Measurements from ENCODE around the gene SLC66A1. TPM values are rescaled to one million over a fixed set of nuclear protein-coding genes. Genes with fewer than 3 reads are reported as not detected.

Gene SLC66A1
- total RNA-seq, 1 experiment from 2014 or later = 17.5 TPM

GRCh38 chr1:19377812-19378718 lies 65.9 kb downstream of the SLC66A1 start:
- no peak for DNase-seq (ENCODE audit: low read depth)

Other genes starting within 250 kb of the SLC66A1 start
- 45.5 and 49.0 TPM in 2 replicates for gene UBR4, start 102.1 kb upstream of the SLC66A1 start, total RNA-seq (2014; rRNA removed; shearing (Covaris generic))
- 41.0 and 49.9 TPM in 2 replicates for gene EMC1, start 60.8 kb upstream of the SLC66A1 start, total RNA-seq (2014; rRNA removed; shearing (Covaris generic))
- gene MRTO4, start 60.5 kb upstream of the SLC66A1 start, total RNA-seq (2014; rRNA removed; shearing (Covaris generic)) = 94.7 and 109 TPM in 2 replicates
- gene AKR7A3, start 23.6 kb upstream of the SLC66A1 start, total RNA-seq (2014; rRNA removed; shearing (Covaris generic)) = 0.40 and 0.77 TPM in 2 replicates
- 52.7 and 66.1 TPM in 2 replicates for gene AKR7A2, start 182 bp upstream of the SLC66A1 start, total RNA-seq (2014; rRNA removed; shearing (Covaris generic))
- 141 and 154 TPM in 2 replicates for gene CAPZB, start 173.2 kb downstream of the SLC66A1 start, total RNA-seq (2014; rRNA removed; shearing (Covaris generic))